ENCODE measurements around the gene RUSF1. TPM values are rescaled to one million over a fixed set of nuclear protein-coding genes. Genes with fewer than 3 reads are reported as not detected.

Gene RUSF1
- total and polyA plus RNA-seq, 8 donors = 21.4 to 171 (median 47.0) TPM

DNA sequence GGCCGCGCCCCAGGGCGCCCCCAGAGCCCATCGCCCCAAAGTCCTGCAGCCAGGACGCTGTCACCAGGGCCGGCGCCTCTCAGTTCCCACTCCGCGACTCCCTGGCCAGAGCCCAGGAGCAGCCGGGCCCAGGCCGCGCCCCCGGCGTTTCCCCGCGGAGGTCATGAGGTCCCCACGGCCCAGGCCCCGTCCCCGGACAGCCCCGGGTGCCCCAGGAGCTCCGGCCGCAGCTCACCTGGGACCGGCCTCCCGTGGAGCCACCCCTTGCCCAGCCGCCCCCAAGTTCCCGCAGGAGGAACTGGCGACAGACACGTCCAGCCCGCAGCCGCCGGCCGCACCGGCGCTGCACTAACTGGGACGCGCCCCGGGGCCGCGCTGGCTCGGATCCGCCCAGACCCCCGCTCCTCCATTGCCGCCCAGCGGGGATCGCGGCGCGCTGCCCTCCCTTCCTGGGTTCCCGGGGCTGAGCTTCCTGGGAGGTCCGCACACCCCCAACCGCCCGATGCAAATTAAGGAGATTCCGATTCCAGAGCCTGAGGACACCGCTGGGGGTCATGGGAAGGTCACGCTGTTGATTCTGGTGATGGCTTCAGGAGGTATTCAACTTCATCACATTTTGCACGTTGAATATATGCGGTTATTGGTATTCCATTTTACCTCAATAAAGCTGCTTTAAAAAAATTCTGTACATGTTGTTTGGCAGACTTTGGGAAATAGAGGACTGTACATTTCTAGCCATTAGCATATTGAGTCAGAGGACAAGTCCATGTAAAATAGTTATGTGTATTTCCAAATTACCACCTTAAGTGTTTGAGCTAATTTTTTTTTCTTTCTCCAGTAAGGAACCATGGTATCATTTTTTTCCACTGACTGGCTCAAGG lies 29.4 kb upstream of the RUSF1 start:
- intact Hi-C loops (cut with DNase I; ENCODE audit: low total_unique reads) = no loop called here
- peak in 1 of 2 donors; percentile 62 for DNase-seq
- 3 to 19% (median 11%) methylated on average over 26 to 57 of the region's 57 CpGs for whole genome bisulfite sequencing, 5 donors
- H3K4me1 ChIP-seq = peaks cover 6 to 11% (median 7%) of the 10 kb centered on the region in 4 donors
- H3K9me3 ChIP-seq = peaks cover 0 to 14% (median 9%) of the 10 kb centered on the region in 4 donors
- TF ChIP-seq, protein P1, sequence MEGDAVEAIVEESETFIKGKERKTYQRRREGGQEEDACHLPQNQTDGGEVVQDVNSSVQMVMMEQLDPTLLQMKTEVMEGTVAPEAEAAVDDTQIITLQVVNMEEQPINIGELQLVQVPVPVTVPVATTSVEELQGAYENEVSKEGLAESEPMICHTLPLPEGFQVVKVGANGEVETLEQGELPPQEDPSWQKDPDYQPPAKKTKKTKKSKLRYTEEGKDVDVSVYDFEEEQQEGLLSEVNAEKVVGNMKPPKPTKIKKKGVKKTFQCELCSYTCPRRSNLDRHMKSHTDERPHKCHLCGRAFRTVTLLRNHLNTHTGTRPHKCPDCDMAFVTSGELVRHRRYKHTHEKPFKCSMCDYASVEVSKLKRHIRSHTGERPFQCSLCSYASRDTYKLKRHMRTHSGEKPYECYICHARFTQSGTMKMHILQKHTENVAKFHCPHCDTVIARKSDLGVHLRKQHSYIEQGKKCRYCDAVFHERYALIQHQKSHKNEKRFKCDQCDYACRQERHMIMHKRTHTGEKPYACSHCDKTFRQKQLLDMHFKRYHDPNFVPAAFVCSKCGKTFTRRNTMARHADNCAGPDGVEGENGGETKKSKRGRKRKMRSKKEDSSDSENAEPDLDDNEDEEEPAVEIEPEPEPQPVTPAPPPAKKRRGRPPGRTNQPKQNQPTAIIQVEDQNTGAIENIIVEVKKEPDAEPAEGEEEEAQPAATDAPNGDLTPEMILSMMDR (IDR thresholded peaks at IDR 0.05) = no peak
- TF ChIP-seq EP300 (IDR thresholded peaks at IDR 0.05) (no peak), POLR2A (IDR thresholded peaks at IDR 0.05) (no peak), POLR2AphosphoS5 (IDR thresholded peaks at IDR 0.05) (no peak)
- H3K4me3 ChIP-seq = peak overlapping the region; percentile 33 to 51 (median 38)
- H3K27ac ChIP-seq = peak overlapping the region in 2 of 5 donors; percentile 3 to 9
- H3K36me3 ChIP-seq = no peaks in the 10 kb centered on the region
- H3K27me3 ChIP-seq = peaks cover 0 to 60% (median 14%) of the 10 kb centered on the region in 3 donors

- Histone ChIP-seq H3K27ac (peak overlapping the region in 2 of 5 donors; percentile 3 to 9), H3K27me3 (peaks cover 0 to 61% (median 14%) of the 10 kb centered on the region in 3 donors), H3K4me3 (peak overlapping the region; percentile 33 to 51 (median 38)), H3K4me1 (peaks cover 6 to 11% (median 7%) of the 10 kb centered on the region in 4 donors), H3K36me3 (no peaks in the 10 kb centered on the region), H3K9me3 (peaks cover 0 to 10% (median 6%) of the 10 kb centered on the region in 4 donors)
- TF ChIP-seq POLR2AphosphoS5 (IDR thresholded peaks at IDR 0.05) = no peak
- TF ChIP-seq, protein P1 (IDR thresholded peaks at IDR 0.05) = no peak
- TF ChIP-seq EP300 (IDR thresholded peaks at IDR 0.05) = no peak
- no peak for TF ChIP-seq POLR2A (IDR thresholded peaks at IDR 0.05)
- 55 to 65% (median 58%) methylated on average over 20 to 21 of the region's 21 CpGs for WGBS, 5 donors
- no peak for DNase-seq
- intact Hi-C loops (cut with DNase I; ENCODE audit: low total_unique reads) = no loop called here
Observed at GRCh38 chr16:31536804-31537361, 28.7 kb upstream of the RUSF1 start.

DNA sequence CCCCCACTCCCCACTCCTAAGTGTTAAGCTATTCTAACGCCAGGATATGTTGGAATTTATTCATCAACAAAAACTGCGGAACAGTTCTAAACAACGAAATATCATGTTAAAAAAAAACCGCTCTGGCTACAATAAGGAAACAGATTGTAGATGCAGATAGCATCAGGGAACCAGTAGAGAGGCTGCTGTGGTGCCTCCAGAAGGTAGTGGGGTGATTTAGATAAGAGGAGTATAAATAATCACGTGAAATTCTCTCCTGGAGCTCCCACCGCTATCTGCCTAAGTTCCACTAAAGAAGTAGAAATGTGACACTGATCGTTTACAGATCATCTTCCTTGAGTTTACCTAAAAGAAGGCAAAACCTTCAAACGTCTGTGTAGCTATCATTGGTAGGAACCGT lies 27.5 kb upstream of the RUSF1 start:
- Histone ChIP-seq H3K27me3 (peaks cover 0 to 66% (median 14%) of the 10 kb centered on the region in 3 donors), H3K4me3 (no peak overlapping the region), H3K4me1 (peaks cover 6 to 11% (median 7%) of the 10 kb centered on the region in 4 donors), H3K36me3 (no peaks in the 10 kb centered on the region), H3K9me3 (peaks cover 0 to 10% (median 6%) of the 10 kb centered on the region in 4 donors), H3K27ac (no peak overlapping the region)
- no peak for DNase-seq
- 34 to 48% (median 43%) methylated on average over 9 of the region's 9 CpGs for WGBS, 5 donors
- intact Hi-C loops (cut with DNase I; ENCODE audit: low total_unique reads) = no loop called here
- TF ChIP-seq POLR2AphosphoS5 (IDR thresholded peaks at IDR 0.05) (no peak), EP300 (IDR thresholded peaks at IDR 0.05) (no peak)

GRCh38 chr16:31532896-31533295 lies 24.7 kb upstream of the RUSF1 start:
- H3K27me3 ChIP-seq = peaks cover 0 to 62% (median 31%) of the 10 kb centered on the region in 3 donors
- DNase-seq = no peak
- TF ChIP-seq POLR2A (IDR thresholded peaks at IDR 0.05) = no peak
- TF ChIP-seq EP300 (IDR thresholded peaks at IDR 0.05) = no peak
- TF ChIP-seq, protein P1 (IDR thresholded peaks at IDR 0.05) = no peak
- TF ChIP-seq POLR2AphosphoS5 (IDR thresholded peaks at IDR 0.05) = no peak
- H3K27ac ChIP-seq = no peak overlapping the region
- 79 to 90% (median 85%) methylated on average over 4 of the region's 4 CpGs for WGBS, 5 donors
- intact Hi-C loops (cut with DNase I; ENCODE audit: low total_unique reads) = no loop called here
- H3K9me3 ChIP-seq = no peaks in the 10 kb centered on the region
- peaks cover 12 to 31% (median 23%) of the 10 kb centered on the region in 4 donors for H3K4me1 ChIP-seq
- no peak overlapping the region for H3K4me3 ChIP-seq
- no peaks in the 10 kb centered on the region for H3K36me3 ChIP-seq
